ENCODE measurements around the gene AMFR. TPM values are rescaled to one million over a fixed set of nuclear protein-coding genes. Genes with fewer than 3 reads are reported as not detected.

The AMFR gene
- polyA plus RNA-seq, 1 donor (not counting 4 experiments of a cell fraction or from before 2014, with no cell fraction given), result 36.9 TPM

- Histone ChIP-seq H3K4me3 (ENCODE audit: control insufficient read depth in 2 of 3, extremely low read depth in 1 of 3, insufficient read depth in 2 of 3, low read depth in 1 of 3, low read length in 3 of 3) (no peak overlapping the region), H3K9me1 (ENCODE audit: control insufficient read depth, extremely low read depth, insufficient read depth, low read length) (no peaks in the 10 kb centered on the region), H4K20me1 (ENCODE audit: control insufficient read depth, extremely low read depth, insufficient read depth, low read length) (no peaks in the 10 kb centered on the region), H3K36me3 (ENCODE audit: control insufficient read depth in 2 of 2, extremely low read depth in 1 of 2, insufficient read depth in 2 of 2, low read length in 2 of 2) (no peaks in the 10 kb centered on the region), H3K27me3 (ENCODE audit: control insufficient read depth, extremely low read depth, insufficient read depth, low read length) (peaks cover 7% of the 10 kb centered on the region), H3K9me3 (ENCODE audit: control insufficient read depth, low read depth, low read length) (no peaks in the 10 kb centered on the region), H2AFZ (ENCODE audit: control insufficient read depth, low read length) (no peak overlapping the region), H3K4me1 (ENCODE audit: control insufficient read depth, extremely low read depth, insufficient read depth, low read length) (peaks cover 5% of the 10 kb centered on the region), H3K9ac (ENCODE audit: control insufficient read depth, extremely low read depth, insufficient read depth, low read length) (no peak overlapping the region), H3K4me2 (ENCODE audit: control insufficient read depth, extremely low read depth, insufficient read depth, low read depth, low read length) (no peak overlapping the region), H3K27ac (ENCODE audit: control insufficient read depth, insufficient read depth, low read length) (no peak overlapping the region), H3K79me2 (ENCODE audit: control insufficient read depth, insufficient read depth, low read length) (no peaks in the 10 kb centered on the region)
- dilution Hi-C loops (cut with MboI; ENCODE audit: extremely low pct_ligation_motif_present, low sequenced_read_pairs), result no loop called here
- FAIRE-seq (no peak), DNase-seq (ENCODE audit: low read depth, low spot score) (no peak)
- TF ChIP-seq EZH2 (IDR thresholded peaks at IDR 0.05; ENCODE audit: low read length) (no peak), CTCF (optimal IDR thresholded peaks at IDR 0.05 in 1 of 3, IDR thresholded peaks at IDR 0.05 in 1 of 3, conservative IDR thresholded peaks at IDR 0.05 in 1 of 3; ENCODE audit: extremely low read depth in 1 of 3, insufficient read depth in 2 of 3, low read length in 3 of 3) (no peak)
Observed at GRCh38 chr16:56314244-56314850, 111.0 kb downstream of the AMFR start.

- Histone ChIP-seq H3K9me3 (ENCODE audit: control insufficient read depth, low read depth, low read length) (no peaks in the 10 kb centered on the region), H3K4me2 (ENCODE audit: control insufficient read depth, extremely low read depth, insufficient read depth, low read depth, low read length) (no peak overlapping the region), H3K36me3 (ENCODE audit: control insufficient read depth in 2 of 2, extremely low read depth in 1 of 2, insufficient read depth in 2 of 2, low read length in 2 of 2) (no peaks in the 10 kb centered on the region), H3K27ac (ENCODE audit: control insufficient read depth, insufficient read depth, low read length) (no peak overlapping the region), H3K4me1 (ENCODE audit: control insufficient read depth, extremely low read depth, insufficient read depth, low read length) (no peaks in the 10 kb centered on the region), H3K9ac (ENCODE audit: control insufficient read depth, extremely low read depth, insufficient read depth, low read length) (no peak overlapping the region), H4K20me1 (ENCODE audit: control insufficient read depth, extremely low read depth, insufficient read depth, low read length) (no peaks in the 10 kb centered on the region), H3K9me1 (ENCODE audit: control insufficient read depth, extremely low read depth, insufficient read depth, low read length) (no peaks in the 10 kb centered on the region), H2AFZ (ENCODE audit: control insufficient read depth, low read length) (no peak overlapping the region), H3K79me2 (ENCODE audit: control insufficient read depth, insufficient read depth, low read length) (no peaks in the 10 kb centered on the region), H3K4me3 (ENCODE audit: control insufficient read depth in 2 of 3, extremely low read depth in 1 of 3, insufficient read depth in 2 of 3, low read depth in 1 of 3, low read length in 3 of 3) (no peak overlapping the region), H3K27me3 (ENCODE audit: control insufficient read depth, extremely low read depth, insufficient read depth, low read length) (peaks cover 4% of the 10 kb centered on the region)
- dilution Hi-C loops (cut with MboI; ENCODE audit: extremely low pct_ligation_motif_present, low sequenced_read_pairs), result no loop called here
- DNase-seq (ENCODE audit: low read depth, low spot score), result no peak
- FAIRE-seq, result no peak
- no peak for TF ChIP-seq CTCF (optimal IDR thresholded peaks at IDR 0.05 in 1 of 3, IDR thresholded peaks at IDR 0.05 in 1 of 3, conservative IDR thresholded peaks at IDR 0.05 in 1 of 3; ENCODE audit: extremely low read depth in 1 of 3, insufficient read depth in 2 of 3, low read length in 3 of 3)
- no peak for TF ChIP-seq EZH2 (IDR thresholded peaks at IDR 0.05; ENCODE audit: low read length)
Observed at GRCh38 chr16:56312556-56312955, 112.8 kb downstream of the AMFR start.

Data from keratinocyte (primary cell).